K562 (cell line): Measurements from ENCODE around the gene ARL3. TPM values are rescaled to one million over a fixed set of nuclear protein-coding genes. Genes with fewer than 3 reads are reported as not detected.
A peak's percentile ranks its signal among the peaks of the same experiment; 100 is the strongest.

ENCODE experiments used
- HDAC3 ChIP-seq: fragments of 450-650 bp; IDR thresholded peaks from 2 replicates; pipeline ENCODE4 v1.6.1; 2018; ENCODE audit warnings: borderline replicate concordance, mild to moderate bottlenecking, moderate library complexity; ENCODE audit not compliant: partially characterized antibody
- ILF3 ChIP-seq: fragments of 450-650 bp; IDR thresholded peaks from 2 replicates; pipeline ENCODE4 v1.6.1; 2018; ENCODE audit warnings: antibody characterized with exemption, mild to moderate bottlenecking, moderate library complexity, borderline replicate concordance
- NELFE ChIP-seq: IDR thresholded peaks from 2 replicates; pipeline ENCODE4 v1.6.1; 2011; ENCODE audit warnings: mild to moderate bottlenecking; ENCODE audit not compliant: insufficient read depth, insufficient read length
- ZBTB8A ChIP-seq: fragments of 450-650 bp; IDR thresholded peaks from 2 replicates; pipeline ENCODE4 v1.6.1; 2018; ENCODE audit warnings: mild to moderate bottlenecking, moderate library complexity; ENCODE audit not compliant: partially characterized antibody
- ZC3H8 ChIP-seq: fragments of 450-650 bp; IDR thresholded peaks from 2 replicates; pipeline ENCODE4 v1.6.1; 2017
- ZFX ChIP-seq: sonication (generic); formaldehyde crosslinking; IDR thresholded peaks from 2 replicates; pipeline ENCODE4 v1.8.0; 2022; ENCODE audit warnings: mild to moderate bottlenecking, missing genetic modification reagents, moderate library complexity
- ZNF263 ChIP-seq: sonication (generic); formaldehyde crosslinking; IDR thresholded peaks from 2 replicates; pipeline ENCODE4 v1.8.0; 2022; ENCODE audit warnings: mild to moderate bottlenecking, missing genetic modification reagents, borderline replicate concordance
- polyA plus RNA-seq, 8 experiments: library from polyadenylated mRNA; depleted of rRNA in 4 of 8; stranded (reverse) in 5 of 8; unstranded in 3 of 8; fragments of >200 nt; fragmentation: Nextera tagmentation in 2 of 8; fragmentation: Illumina TruSeq in 1 of 8; extraction: Ambion mirVana in 2 of 8; extraction: Trizol in 1 of 8; gene quantifications; 2 replicates each; pipeline versions ENCODE4 v1.2.1 to v1.2.3, GENCODE V29; 2011 to 2014; ENCODE audit warnings: inconsistent platforms in 1 of 8, missing spikeins in 1 of 8
- total RNA-seq, 7 experiments: library from RNA; depleted of rRNA in 6 of 7; stranded (reverse); fragments of >200 nt in 6 of 7; fragmentation: Illumina TruSeq in 2 of 7; extraction: Trizol in 2 of 7; gene quantifications; 2 replicates each; pipeline versions ENCODE4 v1.2.1 to v1.2.3, GENCODE V29; 2011 to 2021; ENCODE audit warnings: low replicate concordance in 1 of 7
- TF ChIP-seq, protein P1 (sequence below): sonication (generic); formaldehyde crosslinking; IDR thresholded peaks from 2 replicates; pipeline ENCODE4 v1.8.1; 2023; ENCODE audit warnings: mild to moderate bottlenecking, missing genetic modification reagents
- TF ChIP-seq, protein P2 (sequence below): sonication (generic); formaldehyde crosslinking; IDR thresholded peaks from 2 replicates; pipeline ENCODE4 v1.8.0; 2023; ENCODE audit warnings: mild to moderate bottlenecking, missing genetic modification reagents
- TF ChIP-seq, protein P3 (sequence below): fragments of 200-800 bp; sonication (Bioruptor generic); IDR thresholded peaks from 2 replicates; pipeline ENCODE4 v1.6.1; 2016; ENCODE audit warnings: missing genetic modification characterization, missing compliant biosample characterization
- TF ChIP-seq, protein P4 (sequence below): fragments of 450-650 bp; IDR thresholded peaks from 2 replicates; pipeline ENCODE4 v1.6.1; 2017; ENCODE audit warnings: mild to moderate bottlenecking, moderate library complexity

The ARL3 gene
- total and polyA plus RNA-seq, 9 of the 15 experiments (the other 6 are each of a cell fraction or from before 2014, with no cell fraction given): 2.9 to 8.9 (median 4.8) TPM

DNA sequence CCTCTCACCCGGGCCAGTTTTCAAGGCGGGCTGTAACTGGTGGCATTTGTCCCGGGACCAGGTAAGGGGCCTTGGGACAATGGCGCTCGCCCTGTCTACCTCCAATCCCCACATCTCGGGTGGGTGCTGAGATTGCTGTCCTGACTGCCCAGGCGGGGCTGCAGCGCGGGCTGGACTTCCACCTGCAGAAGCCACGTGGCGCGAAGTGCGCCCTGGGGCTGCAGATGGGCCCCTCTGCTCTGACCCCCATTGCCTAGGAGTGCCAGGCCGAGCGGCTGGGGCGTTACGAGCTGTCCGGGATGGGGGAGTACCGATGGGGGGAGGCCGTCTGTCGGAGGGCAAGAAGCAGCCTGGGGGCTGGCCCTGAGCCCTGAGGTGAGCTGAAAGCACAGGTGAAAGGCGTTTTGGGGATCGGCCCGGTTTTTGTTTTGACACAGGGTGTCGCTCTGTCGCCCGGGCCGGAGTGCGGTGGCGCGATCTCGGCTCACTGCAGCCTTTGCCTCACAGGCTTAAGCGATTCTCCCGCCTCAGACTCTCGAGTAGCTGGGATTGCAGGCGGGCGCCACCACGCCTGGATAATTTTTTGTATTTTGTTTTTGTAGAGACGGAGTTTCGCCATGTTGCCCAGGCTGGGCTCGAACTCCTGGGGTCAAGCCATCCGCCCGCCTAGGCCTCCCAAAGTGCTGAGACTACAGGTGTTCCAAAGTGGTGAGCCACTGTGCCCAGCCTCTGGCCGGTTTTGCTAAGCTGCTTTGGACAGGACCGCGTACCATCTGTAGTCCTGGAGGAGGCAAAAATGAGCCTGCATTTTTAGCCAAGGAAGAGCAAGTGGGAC, 641 bp upstream of the ARL3 start, which contains the start of gene SFXN2 (continued):
- TF ChIP-seq, protein P1, sequence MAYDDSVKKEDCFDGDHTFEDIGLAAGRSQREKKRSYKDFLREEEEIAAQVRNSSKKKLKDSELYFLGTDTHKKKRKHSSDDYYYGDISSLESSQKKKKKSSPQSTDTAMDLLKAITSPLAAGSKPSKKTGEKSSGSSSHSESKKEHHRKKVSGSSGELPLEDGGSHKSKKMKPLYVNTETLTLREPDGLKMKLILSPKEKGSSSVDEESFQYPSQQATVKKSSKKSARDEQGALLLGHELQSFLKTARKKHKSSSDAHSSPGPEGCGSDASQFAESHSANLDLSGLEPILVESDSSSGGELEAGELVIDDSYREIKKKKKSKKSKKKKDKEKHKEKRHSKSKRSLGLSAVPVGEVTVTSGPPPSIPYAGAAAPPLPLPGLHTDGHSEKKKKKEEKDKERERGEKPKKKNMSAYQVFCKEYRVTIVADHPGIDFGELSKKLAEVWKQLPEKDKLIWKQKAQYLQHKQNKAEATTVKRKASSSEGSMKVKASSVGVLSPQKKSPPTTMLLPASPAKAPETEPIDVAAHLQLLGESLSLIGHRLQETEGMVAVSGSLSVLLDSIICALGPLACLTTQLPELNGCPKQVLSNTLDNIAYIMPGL (CRISPR knock-in tag): no peak
- no peak for TF ChIP-seq ZBTB8A
- TF ChIP-seq ZNF263: no peak
- TF ChIP-seq, protein P2, sequence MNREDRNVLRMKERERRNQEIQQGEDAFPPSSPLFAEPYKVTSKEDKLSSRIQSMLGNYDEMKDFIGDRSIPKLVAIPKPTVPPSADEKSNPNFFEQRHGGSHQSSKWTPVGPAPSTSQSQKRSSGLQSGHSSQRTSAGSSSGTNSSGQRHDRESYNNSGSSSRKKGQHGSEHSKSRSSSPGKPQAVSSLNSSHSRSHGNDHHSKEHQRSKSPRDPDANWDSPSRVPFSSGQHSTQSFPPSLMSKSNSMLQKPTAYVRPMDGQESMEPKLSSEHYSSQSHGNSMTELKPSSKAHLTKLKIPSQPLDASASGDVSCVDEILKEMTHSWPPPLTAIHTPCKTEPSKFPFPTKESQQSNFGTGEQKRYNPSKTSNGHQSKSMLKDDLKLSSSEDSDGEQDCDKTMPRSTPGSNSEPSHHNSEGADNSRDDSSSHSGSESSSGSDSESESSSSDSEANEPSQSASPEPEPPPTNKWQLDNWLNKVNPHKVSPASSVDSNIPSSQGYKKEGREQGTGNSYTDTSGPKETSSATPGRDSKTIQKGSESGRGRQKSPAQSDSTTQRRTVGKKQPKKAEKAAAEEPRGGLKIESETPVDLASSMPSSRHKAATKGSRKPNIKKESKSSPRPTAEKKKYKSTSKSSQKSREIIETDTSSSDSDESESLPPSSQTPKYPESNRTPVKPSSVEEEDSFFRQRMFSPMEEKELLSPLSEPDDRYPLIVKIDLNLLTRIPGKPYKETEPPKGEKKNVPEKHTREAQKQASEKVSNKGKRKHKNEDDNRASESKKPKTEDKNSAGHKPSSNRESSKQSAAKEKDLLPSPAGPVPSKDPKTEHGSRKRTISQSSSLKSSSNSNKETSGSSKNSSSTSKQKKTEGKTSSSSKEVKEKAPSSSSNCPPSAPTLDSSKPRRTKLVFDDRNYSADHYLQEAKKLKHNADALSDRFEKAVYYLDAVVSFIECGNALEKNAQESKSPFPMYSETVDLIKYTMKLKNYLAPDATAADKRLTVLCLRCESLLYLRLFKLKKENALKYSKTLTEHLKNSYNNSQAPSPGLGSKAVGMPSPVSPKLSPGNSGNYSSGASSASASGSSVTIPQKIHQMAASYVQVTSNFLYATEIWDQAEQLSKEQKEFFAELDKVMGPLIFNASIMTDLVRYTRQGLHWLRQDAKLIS (CRISPR knock-in tag): no peak
- TF ChIP-seq, protein P3, sequence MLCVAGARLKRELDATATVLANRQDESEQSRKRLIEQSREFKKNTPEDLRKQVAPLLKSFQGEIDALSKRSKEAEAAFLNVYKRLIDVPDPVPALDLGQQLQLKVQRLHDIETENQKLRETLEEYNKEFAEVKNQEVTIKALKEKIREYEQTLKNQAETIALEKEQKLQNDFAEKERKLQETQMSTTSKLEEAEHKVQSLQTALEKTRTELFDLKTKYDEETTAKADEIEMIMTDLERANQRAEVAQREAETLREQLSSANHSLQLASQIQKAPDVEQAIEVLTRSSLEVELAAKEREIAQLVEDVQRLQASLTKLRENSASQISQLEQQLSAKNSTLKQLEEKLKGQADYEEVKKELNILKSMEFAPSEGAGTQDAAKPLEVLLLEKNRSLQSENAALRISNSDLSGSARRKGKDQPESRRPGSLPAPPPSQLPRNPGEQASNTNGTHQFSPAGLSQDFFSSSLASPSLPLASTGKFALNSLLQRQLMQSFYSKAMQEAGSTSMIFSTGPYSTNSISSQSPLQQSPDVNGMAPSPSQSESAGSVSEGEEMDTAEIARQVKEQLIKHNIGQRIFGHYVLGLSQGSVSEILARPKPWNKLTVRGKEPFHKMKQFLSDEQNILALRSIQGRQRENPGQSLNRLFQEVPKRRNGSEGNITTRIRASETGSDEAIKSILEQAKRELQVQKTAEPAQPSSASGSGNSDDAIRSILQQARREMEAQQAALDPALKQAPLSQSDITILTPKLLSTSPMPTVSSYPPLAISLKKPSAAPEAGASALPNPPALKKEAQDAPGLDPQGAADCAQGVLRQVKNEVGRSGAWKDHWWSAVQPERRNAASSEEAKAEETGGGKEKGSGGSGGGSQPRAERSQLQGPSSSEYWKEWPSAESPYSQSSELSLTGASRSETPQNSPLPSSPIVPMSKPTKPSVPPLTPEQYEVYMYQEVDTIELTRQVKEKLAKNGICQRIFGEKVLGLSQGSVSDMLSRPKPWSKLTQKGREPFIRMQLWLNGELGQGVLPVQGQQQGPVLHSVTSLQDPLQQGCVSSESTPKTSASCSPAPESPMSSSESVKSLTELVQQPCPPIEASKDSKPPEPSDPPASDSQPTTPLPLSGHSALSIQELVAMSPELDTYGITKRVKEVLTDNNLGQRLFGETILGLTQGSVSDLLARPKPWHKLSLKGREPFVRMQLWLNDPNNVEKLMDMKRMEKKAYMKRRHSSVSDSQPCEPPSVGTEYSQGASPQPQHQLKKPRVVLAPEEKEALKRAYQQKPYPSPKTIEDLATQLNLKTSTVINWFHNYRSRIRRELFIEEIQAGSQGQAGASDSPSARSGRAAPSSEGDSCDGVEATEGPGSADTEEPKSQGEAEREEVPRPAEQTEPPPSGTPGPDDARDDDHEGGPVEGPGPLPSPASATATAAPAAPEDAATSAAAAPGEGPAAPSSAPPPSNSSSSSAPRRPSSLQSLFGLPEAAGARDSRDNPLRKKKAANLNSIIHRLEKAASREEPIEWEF (CRISPR knock-in tag): no peak
- no peak for TF ChIP-seq ILF3
- TF ChIP-seq NELFE: no peak
- TF ChIP-seq HDAC3: no peak
- TF ChIP-seq, protein P4, sequence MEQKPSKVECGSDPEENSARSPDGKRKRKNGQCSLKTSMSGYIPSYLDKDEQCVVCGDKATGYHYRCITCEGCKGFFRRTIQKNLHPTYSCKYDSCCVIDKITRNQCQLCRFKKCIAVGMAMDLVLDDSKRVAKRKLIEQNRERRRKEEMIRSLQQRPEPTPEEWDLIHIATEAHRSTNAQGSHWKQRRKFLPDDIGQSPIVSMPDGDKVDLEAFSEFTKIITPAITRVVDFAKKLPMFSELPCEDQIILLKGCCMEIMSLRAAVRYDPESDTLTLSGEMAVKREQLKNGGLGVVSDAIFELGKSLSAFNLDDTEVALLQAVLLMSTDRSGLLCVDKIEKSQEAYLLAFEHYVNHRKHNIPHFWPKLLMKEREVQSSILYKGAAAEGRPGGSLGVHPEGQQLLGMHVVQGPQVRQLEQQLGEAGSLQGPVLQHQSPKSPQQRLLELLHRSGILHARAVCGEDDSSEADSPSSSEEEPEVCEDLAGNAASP: no peak
- peak; percentile 77 for TF ChIP-seq ZFX (CRISPR knock-in tag)
- TF ChIP-seq ZC3H8: no peak
